Inflammatory macrophage treated with lipopolysaccharide for 1 hour (primary cell): ENCODE results near the gene DUS4L.

Experiments
- DNase-seq, 2 donors: peaks; one replicate each; pipeline ENCODE4 v3.0.0-alpha.2; 2020 to 2022

DUS4L gene

DNA sequence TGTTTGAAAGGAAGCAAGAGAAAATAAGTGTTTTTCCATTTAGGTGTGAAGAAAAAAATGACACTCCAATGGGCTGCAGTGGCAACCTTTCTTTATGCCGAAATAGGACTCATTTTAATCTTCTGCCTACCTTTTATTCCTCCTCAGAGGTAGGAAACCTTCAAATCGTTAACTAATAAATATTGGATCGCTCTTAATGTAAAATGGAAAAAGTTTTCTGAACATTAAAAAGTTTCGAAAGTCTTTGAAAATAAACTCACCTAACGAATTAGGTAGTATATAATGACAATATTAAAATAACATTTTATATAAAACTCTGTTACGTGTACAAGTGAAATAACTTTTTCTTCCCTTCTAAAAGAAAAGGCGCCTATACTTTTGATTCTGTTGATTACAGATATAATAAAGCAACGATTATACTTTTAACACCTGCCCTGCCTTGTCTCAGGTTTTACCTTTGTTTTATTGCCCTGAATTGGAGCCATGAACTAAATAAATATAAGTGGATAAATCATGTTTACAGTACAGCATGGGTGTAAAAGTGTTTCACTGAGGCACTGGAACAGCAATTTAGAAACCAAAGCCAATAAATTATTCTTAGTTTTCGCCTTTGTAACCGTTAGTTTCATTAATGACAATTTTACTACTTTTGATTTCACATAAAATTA lies 17.1 kb downstream of the DUS4L start:
- no peak for DNase-seq

DNA sequence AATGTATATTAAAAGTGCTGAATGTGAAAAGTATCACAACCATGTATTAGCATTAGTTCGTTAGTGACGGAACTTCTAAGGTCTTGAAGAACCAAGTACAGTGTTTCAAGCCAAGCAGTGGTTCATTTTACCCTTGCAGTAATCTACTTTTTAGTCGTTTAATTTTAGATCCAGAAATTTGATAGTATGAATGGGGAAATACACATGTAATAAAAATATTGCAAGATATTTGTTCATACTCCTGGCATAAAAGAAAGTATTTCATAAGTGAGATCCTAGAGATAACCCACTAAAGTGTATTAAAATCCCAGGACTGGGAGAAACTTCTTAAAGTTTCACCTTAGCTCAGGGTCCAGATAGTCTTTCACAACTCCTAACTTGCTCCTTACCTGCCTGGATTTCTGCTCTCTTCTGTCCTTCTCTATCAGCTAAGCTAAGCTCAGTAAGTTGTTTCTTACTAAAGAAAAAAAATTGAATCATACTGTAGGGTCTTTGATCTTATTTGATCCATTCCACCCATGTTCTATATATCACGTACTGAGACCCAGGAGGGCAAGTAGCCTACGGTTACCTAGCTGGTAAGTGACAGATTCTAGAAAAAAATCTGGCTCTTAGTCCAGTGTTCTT lies 17.7 kb downstream of the DUS4L start:
- no peak for DNase-seq

DNA sequence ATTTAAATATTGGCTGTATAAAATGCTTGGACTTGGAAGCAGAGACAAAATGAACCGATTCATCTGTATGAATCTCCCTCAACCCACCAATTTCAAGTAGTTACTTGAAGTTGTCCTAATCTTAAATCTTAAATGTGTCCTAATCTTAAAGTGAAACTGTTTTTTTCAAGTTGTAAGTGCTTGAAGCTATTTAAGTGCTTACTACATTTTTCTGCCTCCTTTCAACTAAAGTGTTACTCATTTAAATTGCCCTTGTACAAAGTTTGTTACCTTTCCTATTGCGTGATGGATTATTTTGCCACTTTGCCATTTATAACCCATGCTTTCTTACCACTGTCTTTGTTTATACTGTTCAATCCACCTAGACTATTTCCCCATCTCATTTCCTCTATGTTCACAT lies 19.1 kb downstream of the DUS4L start:
- DNase-seq = no peak

DNA sequence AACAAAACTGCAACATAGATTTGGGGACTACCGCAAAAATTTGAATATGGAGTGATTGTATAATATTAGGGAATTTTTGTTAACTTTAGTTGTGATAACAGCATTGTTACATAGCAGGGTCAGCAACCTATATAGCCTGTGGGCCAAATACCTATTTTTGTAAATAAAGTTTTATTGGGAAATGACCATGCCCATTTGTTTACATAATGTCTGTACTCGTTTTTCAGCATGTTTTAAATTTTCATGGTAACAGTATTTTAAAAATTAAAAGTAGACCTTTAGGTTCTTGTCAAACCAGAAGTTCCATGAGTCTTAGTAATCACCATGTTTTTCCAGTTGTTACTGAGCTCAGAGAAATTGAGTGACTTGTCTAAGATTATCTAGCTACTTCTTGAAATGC lies 20.9 kb downstream of the DUS4L start:
- no peak for DNase-seq

GRCh38 chr7:107588529-107589130 lies 24.9 kb downstream of the DUS4L start:
- DNase-seq = no peak

- DNase-seq = no peak
Observed at GRCh38 chr7:107591421-107591820, 27.6 kb downstream of the DUS4L start.

GRCh38 chr7:107592361-107593024 lies 28.7 kb downstream of the DUS4L start:
- DNase-seq = no peak

DNA sequence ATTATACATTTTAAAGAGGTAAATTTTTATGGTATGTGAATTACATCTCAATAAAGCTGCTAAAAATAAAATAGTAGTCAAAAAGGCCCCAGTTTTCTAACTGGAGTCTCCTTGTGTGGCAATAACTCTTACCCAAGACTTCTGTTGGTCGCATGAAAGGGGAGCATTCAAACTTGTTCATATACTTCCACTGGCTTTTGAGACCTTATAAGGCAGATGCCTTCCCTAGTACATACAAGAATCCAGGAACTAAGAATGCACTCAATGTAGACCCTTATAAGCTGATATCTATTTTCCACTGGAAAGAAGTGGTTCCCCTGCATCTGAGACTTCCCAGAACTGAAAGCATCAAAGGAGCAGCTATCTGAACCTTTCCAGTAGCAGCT lies 29.2 kb downstream of the DUS4L start:
- DNase-seq = no peak

- no peak for DNase-seq
Observed at GRCh38 chr7:107594961-107595737, 31.4 kb downstream of the DUS4L start.

GRCh38 chr7:107596881-107597581 lies 33.3 kb downstream of the DUS4L start:
- DNase-seq = no peak

GRCh38 chr7:107597582-107597916 lies 33.8 kb downstream of the DUS4L start:
- DNase-seq = no peak

GRCh38 chr7:107597953-107598352 lies 34.2 kb downstream of the DUS4L start:
- DNase-seq = no peak

GRCh38 chr7:107599262-107599661 lies 35.5 kb downstream of the DUS4L start:
- no peak for DNase-seq

- no peak for DNase-seq
Observed at GRCh38 chr7:107600816-107601215, 37.0 kb downstream of the DUS4L start.

DNA sequence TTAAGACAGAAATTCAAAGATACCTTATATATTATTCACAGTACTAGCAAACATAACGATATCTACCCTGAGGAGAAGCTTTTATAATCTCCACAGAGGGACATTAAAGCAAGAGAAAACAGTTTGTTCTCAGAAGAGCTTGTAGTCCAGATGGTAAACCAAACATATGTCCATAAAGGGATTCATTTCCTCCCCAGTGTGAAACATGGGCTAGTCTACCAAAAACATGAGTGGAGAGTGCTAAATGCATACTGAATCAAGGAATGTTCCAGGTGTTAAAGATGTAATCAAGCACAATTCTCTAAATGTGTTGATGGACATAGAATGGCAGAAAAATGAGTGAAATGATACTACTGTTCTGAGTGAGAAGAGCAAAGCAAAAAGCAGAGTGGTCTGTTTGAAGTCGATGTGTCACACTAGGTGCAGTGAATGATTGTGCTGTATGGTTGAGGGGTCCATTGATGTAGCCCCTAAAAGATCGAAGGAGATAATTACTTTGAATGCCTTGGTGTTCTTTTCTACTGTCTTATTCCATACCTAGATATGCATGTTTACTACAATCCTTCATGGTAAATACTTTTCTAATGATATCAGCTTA lies 41.5 kb downstream of the DUS4L start:
- DNase-seq = no peak

- no peak for DNase-seq
Observed at GRCh38 chr7:107606303-107606702, 42.5 kb downstream of the DUS4L start.

- DNase-seq = no peak
Observed at GRCh38 chr7:107609811-107610261, 46.1 kb downstream of the DUS4L start.

- no peak for DNase-seq
Observed at GRCh38 chr7:107610323-107610722, 46.6 kb downstream of the DUS4L start.

DNA sequence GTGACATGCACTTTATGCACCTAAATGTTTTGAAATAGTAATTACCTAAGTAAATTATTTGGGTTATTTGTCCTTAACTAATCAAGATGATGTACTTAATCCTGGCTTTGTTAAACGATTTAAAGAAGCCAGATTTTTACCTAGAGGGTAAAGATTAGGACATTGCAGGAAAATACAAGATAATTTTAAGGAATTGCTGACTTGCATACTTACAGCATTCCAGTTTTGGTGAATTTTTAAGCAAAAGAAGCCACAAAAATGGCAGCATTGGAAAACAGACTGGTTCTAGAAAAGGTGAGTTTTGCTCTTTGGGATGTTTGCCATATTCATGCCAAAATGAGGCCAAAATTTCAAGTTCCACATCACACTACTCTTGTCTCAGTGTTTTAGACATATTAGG lies 49.7 kb downstream of the DUS4L start:
- DNase-seq = no peak

- no peak for DNase-seq
Observed at GRCh38 chr7:107613948-107614347, 50.2 kb downstream of the DUS4L start.

DNA sequence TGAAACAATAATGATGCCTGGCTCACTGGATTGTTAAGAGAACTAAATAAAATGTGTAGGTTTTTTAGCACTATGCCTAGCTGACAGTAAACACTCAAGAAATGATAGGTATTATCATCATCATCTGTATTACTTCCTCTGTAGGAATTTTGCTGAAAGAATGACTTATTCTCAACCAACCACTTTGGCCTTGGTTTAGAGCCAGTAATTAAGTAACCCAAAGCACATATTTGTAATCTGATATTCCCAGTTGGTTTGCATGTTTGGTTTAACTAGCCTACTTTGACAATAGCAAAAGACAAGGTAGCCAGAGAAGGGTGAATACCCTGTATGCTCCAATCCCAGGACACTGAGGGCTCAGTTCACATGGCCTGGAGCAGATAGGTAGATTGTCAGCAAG lies 50.7 kb downstream of the DUS4L start:
- DNase-seq = no peak
